Activated CD4-positive, CD25-positive, alpha-beta regulatory T cell treated with anti-CD3 and anti-CD28 coated beads, Interleukin-2, amount 50 U/mL, for 24 hours (primary cell): ENCODE data around the gene ZNF124.
A peak's percentile ranks its signal among the peaks of the same experiment; 100 is the strongest.
"Not testable (repeated sequence)": the region's sequence is repeated elsewhere in the genome, so short reads cannot be mapped to it uniquely, and the experiment has no call there.

Source experiments
- ATAC-seq, 2 donors: fragments of 150-1000 bp; cut with Tn5 transposase; one replicate each; pipeline ENCODE4 v1.10.0; 2021; ENCODE audit warnings: mild to moderate bottlenecking in 1 of 2, moderate library complexity in 1 of 2

ZNF124 gene

GRCh38 chr1:247171875-247172563, at the start of gene ZNF124:
Gene ZNF124 (minus strand): TSS chr1:247172020. CDS start chr1:247171877, 143 bp downstream.
- peak; percentile 99 for ATAC-seq

GRCh38 chr1:247220280-247220679, 48.5 kb upstream of the ZNF124 start:
- ATAC-seq, result not testable (repeated sequence)

GRCh38 chr1:247218121-247218651, 46.4 kb upstream of the ZNF124 start:
- no peak for ATAC-seq

- no peak for ATAC-seq
Observed at GRCh38 chr1:247216261-247216660, 44.4 kb upstream of the ZNF124 start.

- no peak for ATAC-seq
Observed at GRCh38 chr1:247212627-247213617, 41.1 kb upstream of the ZNF124 start.

- no peak for ATAC-seq
Observed at GRCh38 chr1:247212012-247212411, 40.2 kb upstream of the ZNF124 start.

GRCh38 chr1:247211339-247211738, 39.5 kb upstream of the ZNF124 start:
- ATAC-seq, result no peak

GRCh38 chr1:247210376-247211117, 38.7 kb upstream of the ZNF124 start:
- ATAC-seq, result peak; percentile 99

- peak in 1 of 2 donors; percentile 1 for ATAC-seq
Observed at GRCh38 chr1:247210062-247210375, 38.2 kb upstream of the ZNF124 start.

GRCh38 chr1:247209396-247209795, 37.6 kb upstream of the ZNF124 start:
- no peak for ATAC-seq

GRCh38 chr1:247204177-247204647, 32.4 kb upstream of the ZNF124 start:
- no peak for ATAC-seq

GRCh38 chr1:247198781-247199180, 27.0 kb upstream of the ZNF124 start:
- ATAC-seq, result no peak

- no peak for ATAC-seq
Observed at GRCh38 chr1:247193958-247194357, 22.1 kb upstream of the ZNF124 start.

- no peak for ATAC-seq
Observed at GRCh38 chr1:247189981-247190798, 18.4 kb upstream of the ZNF124 start.

- no peak for ATAC-seq
Observed at GRCh38 chr1:247185667-247186066, 13.8 kb upstream of the ZNF124 start.

- ATAC-seq, result no peak
Observed at GRCh38 chr1:247184254-247184653, 12.4 kb upstream of the ZNF124 start.

- ATAC-seq, result no peak
Observed at GRCh38 chr1:247182994-247183393, 11.2 kb upstream of the ZNF124 start.

- ATAC-seq, result no peak
Observed at GRCh38 chr1:247180581-247180980, 8.8 kb upstream of the ZNF124 start.

GRCh38 chr1:247177755-247178154, 5.9 kb upstream of the ZNF124 start:
- no peak for ATAC-seq

GRCh38 chr1:247175458-247175857, 3.6 kb upstream of the ZNF124 start:
- ATAC-seq, result no peak

- ATAC-seq, result no peak
Observed at GRCh38 chr1:247173431-247173830, 1.6 kb upstream of the ZNF124 start.

- no peak for ATAC-seq
Observed at GRCh38 chr1:247172996-247173395, 1.2 kb upstream of the ZNF124 start.
